ENCODE measurements around the gene BRIX1.
"Not testable (repeated sequence)": the region's sequence is repeated elsewhere in the genome, so short reads cannot be mapped to it uniquely, and the experiment has no call there.

The BRIX1 gene

GRCh38 chr5:34970552-34970951, 55.0 kb downstream of the BRIX1 start:
- no peak for DNase-seq

- DNase-seq = not testable (repeated sequence)
Measured at GRCh38 chr5:34971655-34972054, 56.1 kb downstream of the BRIX1 start.

Data from activated gamma-delta T cell treated with Interleukin-2 at 50 U/mL for 16 hours (primary cell).